ENCODE measurements around the gene TCF19. TPM values are rescaled to one million over a fixed set of nuclear protein-coding genes. Genes with fewer than 3 reads are reported as not detected.
"Not testable (repeated sequence)": the region's sequence is repeated elsewhere in the genome, so short reads cannot be mapped to it uniquely, and the experiment has no call there.

TCF19 gene
- total and polyA plus RNA-seq, 3 experiments from 2014 or later, result 11.6 to 103 (median 102) TPM

DNA sequence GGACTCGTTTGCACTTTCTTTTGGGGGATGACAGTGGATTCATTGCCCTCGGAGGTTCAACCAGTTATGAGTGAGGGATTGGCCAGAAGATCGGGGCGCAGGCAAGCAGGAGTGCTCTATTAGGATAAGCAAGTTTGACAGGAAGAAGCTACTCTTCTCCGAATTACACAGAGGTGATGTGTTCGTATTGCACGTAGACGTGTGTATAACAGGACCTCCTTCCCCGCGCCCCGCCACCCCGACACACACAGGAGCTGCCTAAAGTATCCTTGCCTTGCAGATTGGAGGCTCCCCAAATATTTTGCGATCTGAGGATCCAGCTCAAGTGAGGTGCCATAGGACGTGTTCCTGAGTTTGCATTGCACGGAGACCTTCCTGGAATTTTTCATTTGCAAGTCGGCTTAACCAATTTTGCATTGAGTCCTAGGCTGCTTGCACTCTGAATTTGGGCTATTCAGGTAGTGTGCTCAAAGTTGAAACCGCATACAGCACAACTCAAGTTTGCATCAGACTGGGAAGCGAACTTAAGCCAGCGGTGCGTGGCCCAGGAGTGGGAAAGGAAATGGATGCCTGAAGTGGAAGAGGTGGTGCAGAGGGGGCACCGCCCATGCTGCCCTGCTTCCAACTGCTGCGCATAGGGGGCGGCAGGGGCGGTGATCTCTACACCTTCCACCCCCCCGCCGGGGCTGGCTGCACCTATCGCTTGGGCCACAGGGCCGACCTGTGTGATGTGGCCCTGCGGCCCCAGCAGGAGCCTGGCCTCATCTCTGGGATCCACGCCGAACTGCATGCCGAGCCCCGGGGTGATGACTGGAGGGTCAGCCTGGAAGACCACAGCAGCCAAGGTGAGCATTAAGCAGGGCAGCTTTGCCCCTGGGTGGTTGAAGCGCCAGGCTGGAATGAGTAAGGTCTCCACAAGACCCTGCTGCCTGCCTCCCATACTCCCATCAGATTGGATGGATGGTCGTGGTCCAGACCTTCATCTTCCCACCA lies 770 bp downstream of the TCF19 start:
- ChIA-PET POLR2A (interaction anchor here (0.5 to 2.0 kb wide), 4 partner anchors 10 to 434 kb away, joined by 3 to 12 read pairs (median 5); no protein-coding TSS in a partner anchor), CTCF (interaction anchor here (0.8 to 1.4 kb wide), 5 partner anchors 8 to 207 kb away, joined by 3 to 5 read pairs (median 3); no protein-coding TSS in a partner anchor)
- Mint-ChIP-seq H3K4me3 (peak overlapping the region; percentile 80 to 98 (median 88)), H3K27me3 (no peaks in the 10 kb centered on the region), H3K36me3 (peaks cover 4 to 27% (median 4%) of the 10 kb centered on the region in 3 donors), H3K27ac (peak overlapping the region; percentile 22 to 96 (median 90)), H3K4me1 (peaks cover 23 to 35% (median 33%) of the 10 kb centered on the region in 3 donors), H3K9me3 (no peaks in the 10 kb centered on the region)
- Histone ChIP-seq H3K27ac (ENCODE audit: low read depth, low read length) (peak overlapping the region; percentile 70), H3K27me3 (ENCODE audit: insufficient read depth, low read length, poor library complexity, severe bottlenecking) (no peaks in the 10 kb centered on the region), H3K36me3 (ENCODE audit: insufficient read depth, low read length) (peaks cover 4% of the 10 kb centered on the region), H3K4me1 (ENCODE audit: insufficient read depth, low read length) (peaks cover 18% of the 10 kb centered on the region), H3K9me3 (ENCODE audit: low read length) (no peaks in the 10 kb centered on the region), H3K4me3 (ENCODE audit: low read length) (peak overlapping the region; percentile 88)
- DNase-seq, result peak in 4 of 5 donors; percentile 13 to 64 (median 20)

DNA sequence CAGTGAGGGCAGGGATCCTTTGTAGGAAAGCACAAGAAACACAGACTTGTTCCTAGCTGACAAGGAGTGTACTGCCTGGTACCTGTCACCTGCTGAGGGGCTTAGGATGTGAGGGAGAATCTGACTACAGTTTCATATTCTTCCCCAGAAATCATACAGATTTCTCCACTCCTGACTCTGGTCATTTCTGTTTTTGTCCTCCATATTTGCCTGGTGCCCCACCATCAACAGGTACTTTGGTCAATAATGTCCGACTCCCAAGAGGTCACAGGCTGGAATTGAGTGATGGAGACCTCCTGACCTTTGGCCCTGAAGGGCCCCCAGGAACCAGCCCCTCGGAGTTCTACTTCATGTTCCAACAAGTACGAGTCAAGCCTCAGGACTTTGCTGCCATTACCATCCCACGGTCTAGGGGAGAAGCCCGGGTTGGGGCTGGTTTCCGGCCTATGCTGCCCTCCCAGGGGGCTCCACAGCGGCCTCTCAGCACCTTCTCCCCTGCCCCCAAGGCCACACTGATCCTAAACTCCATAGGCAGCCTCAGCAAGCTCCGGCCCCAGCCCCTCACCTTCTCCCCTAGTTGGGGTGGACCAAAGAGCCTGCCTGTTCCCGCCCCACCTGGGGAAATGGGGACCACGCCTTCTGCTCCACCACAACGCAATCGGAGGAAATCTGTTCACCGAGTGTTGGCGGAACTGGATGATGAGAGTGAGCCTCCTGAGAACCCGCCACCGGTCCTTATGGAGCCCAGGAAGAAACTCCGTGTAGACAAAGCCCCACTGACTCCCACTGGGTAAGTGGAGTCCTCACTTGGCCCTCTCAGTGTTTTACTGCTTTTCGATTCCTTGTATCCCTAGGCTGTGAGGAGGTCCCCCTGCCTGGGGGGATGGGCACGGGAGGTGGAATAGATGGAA lies 3.1 kb downstream of the TCF19 start:
- CTCF ChIA-PET, result no interaction called here

DNA sequence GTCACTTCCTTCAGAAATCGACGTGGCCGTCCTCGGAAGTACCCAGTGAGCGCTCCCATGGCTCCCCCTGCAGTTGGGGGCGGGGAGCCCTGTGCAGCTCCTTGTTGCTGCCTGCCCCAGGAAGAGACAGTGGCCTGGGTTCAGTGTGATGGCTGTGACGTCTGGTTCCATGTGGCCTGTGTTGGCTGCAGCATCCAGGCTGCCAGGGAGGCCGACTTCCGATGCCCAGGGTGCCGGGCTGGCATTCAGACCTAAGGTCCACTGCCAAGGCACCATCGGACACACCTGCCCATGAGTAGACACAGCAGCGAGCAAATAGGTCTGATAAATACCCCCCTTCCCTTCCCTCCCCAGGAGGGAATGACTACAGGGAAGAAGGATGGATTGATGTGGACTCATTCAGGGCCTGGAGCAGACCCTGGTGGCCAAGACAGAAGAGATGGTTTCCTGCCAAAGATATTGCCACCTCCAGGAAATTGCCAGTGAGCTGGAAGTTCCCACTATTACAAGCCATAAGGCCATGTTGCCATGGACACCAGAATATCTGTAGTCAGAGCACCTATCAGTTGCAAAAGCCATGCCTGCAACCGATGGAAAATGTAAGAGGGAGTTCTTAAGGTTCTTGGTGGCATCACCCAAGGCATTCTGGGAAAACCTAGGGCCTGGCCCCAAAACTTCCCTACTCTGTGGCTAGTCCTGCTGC lies 4.2 kb downstream of the TCF19 start:
- Histone ChIP-seq H3K4me3 (ENCODE audit: low read length) (no peak overlapping the region), H3K27me3 (ENCODE audit: insufficient read depth, low read length, poor library complexity, severe bottlenecking) (no peaks in the 10 kb centered on the region), H3K4me1 (ENCODE audit: insufficient read depth, low read length) (peaks cover 13% of the 10 kb centered on the region), H3K27ac (ENCODE audit: low read depth, low read length) (no peak overlapping the region), H3K36me3 (ENCODE audit: insufficient read depth, low read length) (no peaks in the 10 kb centered on the region), H3K9me3 (ENCODE audit: low read length) (no peaks in the 10 kb centered on the region)
- H3K9me3 Mint-ChIP-seq, result no peaks in the 10 kb centered on the region
- H3K4me1 Mint-ChIP-seq, result peaks cover 16 to 29% (median 25%) of the 10 kb centered on the region in 3 donors
- peak overlapping the region in 1 of 8 donors; percentile 16 for H3K27ac Mint-ChIP-seq
- DNase-seq, result no peak
- ChIA-PET POLR2A (no interaction called here), CTCF (no interaction called here)
- H3K4me3 Mint-ChIP-seq, result no peak overlapping the region
- H3K36me3 Mint-ChIP-seq, result peaks cover 0 to 12% (median 3%) of the 10 kb centered on the region in 3 donors
- no peaks in the 10 kb centered on the region for H3K27me3 Mint-ChIP-seq

More for the DNA sequence above, 3.1 kb downstream of the TCF19 start:
- Histone ChIP-seq H3K27ac (ENCODE audit: low read depth, low read length) (no peak overlapping the region), H3K9me3 (ENCODE audit: low read length) (no peaks in the 10 kb centered on the region), H3K27me3 (ENCODE audit: insufficient read depth, low read length, poor library complexity, severe bottlenecking) (no peaks in the 10 kb centered on the region), H3K4me1 (ENCODE audit: insufficient read depth, low read length) (peaks cover 18% of the 10 kb centered on the region), H3K36me3 (ENCODE audit: insufficient read depth, low read length) (no peaks in the 10 kb centered on the region), H3K4me3 (ENCODE audit: low read length) (no peak overlapping the region)
- POLR2A ChIA-PET, result no interaction called here
- H3K27ac Mint-ChIP-seq, result peak overlapping the region in 3 of 8 donors; percentile 2 to 75 (median 32)
- H3K36me3 Mint-ChIP-seq, result peaks cover 0 to 12% (median 3%) of the 10 kb centered on the region in 3 donors
- no peaks in the 10 kb centered on the region for H3K27me3 Mint-ChIP-seq
- no peak for DNase-seq
- no peak overlapping the region for H3K4me3 Mint-ChIP-seq
- H3K9me3 Mint-ChIP-seq, result no peaks in the 10 kb centered on the region
- H3K4me1 Mint-ChIP-seq, result peaks cover 23 to 38% (median 33%) of the 10 kb centered on the region in 3 donors

DNA sequence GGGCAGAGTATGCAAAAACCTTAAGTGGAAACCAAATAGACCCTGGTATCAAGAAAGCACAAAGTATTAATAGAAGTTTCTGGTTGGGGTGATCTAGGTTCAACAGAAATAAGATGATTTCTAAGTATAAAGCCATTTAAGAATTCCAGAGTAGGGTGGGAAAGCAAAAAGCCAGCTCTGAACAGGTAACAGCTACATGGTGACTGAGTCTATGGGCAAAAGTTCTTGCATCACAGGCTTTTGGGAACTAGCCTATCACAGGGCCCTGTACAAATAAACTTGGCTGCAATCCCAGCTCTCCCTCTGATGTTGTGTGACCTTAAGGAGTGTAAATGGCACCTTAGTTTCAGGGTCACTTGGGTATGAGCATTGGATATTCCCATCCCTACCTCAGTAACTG lies 5.5 kb downstream of the TCF19 start:
- no peak overlapping the region for H3K4me3 ChIP-seq (ENCODE audit: low read length)
- Mint-ChIP-seq H3K27ac (no peak overlapping the region), H3K4me1 (peaks cover 7 to 16% (median 12%) of the 10 kb centered on the region in 3 donors), H3K9me3 (no peaks in the 10 kb centered on the region), H3K36me3 (peaks cover 0 to 6% (median 3%) of the 10 kb centered on the region in 3 donors), H3K4me3 (no peak overlapping the region), H3K27me3 (no peaks in the 10 kb centered on the region)
- no peaks in the 10 kb centered on the region for H3K36me3 ChIP-seq (ENCODE audit: insufficient read depth, low read length)
- H3K9me3 ChIP-seq (ENCODE audit: low read length), result no peaks in the 10 kb centered on the region
- no peaks in the 10 kb centered on the region for H3K27me3 ChIP-seq (ENCODE audit: insufficient read depth, low read length, poor library complexity, severe bottlenecking)
- POLR2A ChIA-PET, result no interaction called here
- H3K4me1 ChIP-seq (ENCODE audit: insufficient read depth, low read length), result peaks cover 11% of the 10 kb centered on the region
- DNase-seq, result no peak
- no peak overlapping the region for H3K27ac ChIP-seq (ENCODE audit: low read depth, low read length)
- CTCF ChIA-PET, result interaction anchor here (1.3 to 1.9 kb wide), 2 partner anchors 199 to 203 kb away, joined by 3 to 4 read pairs; no protein-coding TSS in a partner anchor

DNA sequence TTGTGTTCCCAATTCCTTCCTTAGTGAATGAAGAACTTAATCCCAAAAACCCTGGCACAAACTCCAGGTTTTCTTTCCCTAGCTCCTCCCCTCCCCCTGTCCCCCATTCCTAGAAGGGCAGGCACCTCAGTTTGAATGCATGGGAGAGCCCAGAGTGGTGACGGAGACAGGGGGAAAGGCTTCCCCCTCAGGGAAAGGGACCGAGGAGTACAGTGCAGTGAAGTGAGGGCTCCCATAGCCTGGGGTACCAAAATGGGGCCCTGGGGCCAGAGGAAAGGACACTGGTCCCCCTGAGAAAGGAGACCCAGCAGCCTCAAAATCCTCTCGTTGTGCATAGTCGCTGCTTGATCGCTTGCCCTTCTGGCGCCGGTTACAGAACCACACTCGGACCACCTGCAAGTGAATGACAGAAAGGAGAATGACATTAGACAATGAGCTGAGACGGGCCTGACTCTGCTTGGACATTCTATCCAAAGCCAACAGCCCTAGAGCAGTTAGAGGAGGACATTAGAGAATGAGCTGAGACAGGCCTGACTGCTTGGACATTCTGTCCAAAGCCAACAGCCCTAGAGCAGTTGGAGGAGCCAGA lies 6.2 kb downstream of the TCF19 start:
- H3K27ac ChIP-seq (ENCODE audit: low read depth, low read length); H3K27me3 ChIP-seq (ENCODE audit: insufficient read depth, low read length, poor library complexity, severe bottlenecking); DNase-seq; H3K27me3 Mint-ChIP-seq; H3K9me3 ChIP-seq (ENCODE audit: low read length); H3K9me3 Mint-ChIP-seq; H3K36me3 Mint-ChIP-seq; POLR2A ChIA-PET; H3K4me3 Mint-ChIP-seq; H3K4me3 ChIP-seq (ENCODE audit: low read length); H3K4me1 Mint-ChIP-seq; H3K4me1 ChIP-seq (ENCODE audit: insufficient read depth, low read length); H3K36me3 ChIP-seq (ENCODE audit: insufficient read depth, low read length): not testable (repeated sequence)
- H3K27ac Mint-ChIP-seq, result peak overlapping the region in 2 of 8 donors; percentile 11 to 24
- CTCF ChIA-PET, result interaction anchor here (1.3 to 1.9 kb wide), 2 partner anchors 198 to 202 kb away, joined by 3 to 4 read pairs; no protein-coding TSS in a partner anchor

DNA sequence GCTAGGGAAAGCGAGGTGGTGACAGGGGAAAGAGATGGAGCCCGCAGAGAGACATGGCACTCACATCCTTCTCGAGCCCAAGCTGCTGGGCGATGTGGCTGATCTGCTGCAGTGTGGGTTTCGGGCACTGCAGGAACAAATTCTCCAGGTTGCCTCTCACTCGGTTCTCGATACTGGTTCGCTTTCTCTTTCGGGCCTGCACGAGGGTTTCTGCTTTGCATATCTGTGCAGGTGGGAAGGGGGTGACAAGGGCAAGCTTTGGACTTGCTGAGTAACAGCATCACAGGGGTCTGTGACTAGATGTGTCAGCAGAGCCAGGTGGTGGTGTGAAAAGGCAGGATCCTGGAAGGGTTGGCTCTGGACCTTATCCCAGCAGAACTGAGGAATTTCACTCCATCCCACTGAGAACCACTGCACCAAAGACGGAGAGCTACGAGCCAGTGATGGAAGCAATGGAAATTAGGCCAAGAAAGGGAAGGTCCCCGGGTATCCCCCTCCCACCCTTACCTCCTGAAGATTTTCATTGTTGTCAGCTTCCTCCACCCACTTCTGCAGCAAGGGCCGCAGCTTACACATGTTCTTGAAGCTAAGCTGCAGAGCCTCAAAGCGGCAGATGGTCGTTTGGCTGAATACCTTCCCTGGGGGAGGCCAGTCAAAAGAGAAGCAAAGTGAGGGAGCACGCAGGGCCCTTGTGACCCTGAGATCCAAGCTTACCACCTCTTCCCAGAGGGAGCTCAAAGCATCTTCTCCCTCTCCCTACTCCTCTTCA lies 6.9 kb downstream of the TCF19 start:
- DNase-seq; H3K36me3 ChIP-seq (ENCODE audit: insufficient read depth, low read length); H3K27me3 Mint-ChIP-seq; H3K4me1 Mint-ChIP-seq; H3K9me3 Mint-ChIP-seq; H3K4me1 ChIP-seq (ENCODE audit: insufficient read depth, low read length); H3K4me3 Mint-ChIP-seq; H3K36me3 Mint-ChIP-seq; H3K27me3 ChIP-seq (ENCODE audit: insufficient read depth, low read length, poor library complexity, severe bottlenecking); POLR2A ChIA-PET; H3K4me3 ChIP-seq (ENCODE audit: low read length); H3K27ac ChIP-seq (ENCODE audit: low read depth, low read length); H3K9me3 ChIP-seq (ENCODE audit: low read length): not testable (repeated sequence)
- CTCF ChIA-PET, result interaction anchor here (1.7 to 1.9 kb wide), 2 partner anchors 10 to 198 kb away, joined by 4 read pairs; no protein-coding TSS in a partner anchor
- H3K27ac Mint-ChIP-seq, result peak overlapping the region in 2 of 8 donors; percentile 5 to 11
